GM21786 (cell line): ENCODE results near the gene SLC66A1.

Experiments used
- ATAC-seq: cut with Tn5 transposase; IDR thresholded peaks from one replicate; pipeline ENCODE4 v1.9.1; 2021; ENCODE audit not compliant: unreplicated experiment

SLC66A1 gene

GRCh38 chr1:19324665-19324990, 12.5 kb downstream of the SLC66A1 start:
- no peak for ATAC-seq

GRCh38 chr1:19325368-19325957, 13.3 kb downstream of the SLC66A1 start:
- ATAC-seq = no peak

- no peak for ATAC-seq
Measured at GRCh38 chr1:19325958-19326747, 14.0 kb downstream of the SLC66A1 start.

GRCh38 chr1:19326748-19327065, 14.6 kb downstream of the SLC66A1 start:
- no peak for ATAC-seq

- ATAC-seq = no peak
Measured at GRCh38 chr1:19327301-19327700, 15.2 kb downstream of the SLC66A1 start.

- ATAC-seq = no peak
Measured at GRCh38 chr1:19327736-19328135, 15.6 kb downstream of the SLC66A1 start.

GRCh38 chr1:19328486-19328885, 16.4 kb downstream of the SLC66A1 start:
- ATAC-seq = no peak

GRCh38 chr1:19329188-19329587, 17.1 kb downstream of the SLC66A1 start:
- no peak for ATAC-seq

GRCh38 chr1:19329611-19330010, 17.5 kb downstream of the SLC66A1 start:
- no peak for ATAC-seq

- ATAC-seq = no peak
Measured at GRCh38 chr1:19330449-19331135, 18.5 kb downstream of the SLC66A1 start.

- no peak for ATAC-seq
Measured at GRCh38 chr1:19331262-19331878, 19.2 kb downstream of the SLC66A1 start.

GRCh38 chr1:19332832-19333231, 20.7 kb downstream of the SLC66A1 start:
- no peak for ATAC-seq

GRCh38 chr1:19333587-19334354, 21.6 kb downstream of the SLC66A1 start:
- ATAC-seq = no peak

GRCh38 chr1:19336543-19336942, 24.4 kb downstream of the SLC66A1 start:
- ATAC-seq = no peak

- ATAC-seq = no peak
Measured at GRCh38 chr1:19337289-19337688, 25.2 kb downstream of the SLC66A1 start.

- no peak for ATAC-seq
Measured at GRCh38 chr1:19338323-19338762, 26.2 kb downstream of the SLC66A1 start.

- ATAC-seq = no peak
Measured at GRCh38 chr1:19339214-19339861, 27.2 kb downstream of the SLC66A1 start.

GRCh38 chr1:19340387-19340937, 28.3 kb downstream of the SLC66A1 start:
- no peak for ATAC-seq

GRCh38 chr1:19341201-19342061, 29.3 kb downstream of the SLC66A1 start:
- ATAC-seq = no peak
